ENCODE measurements around the gene GPR152.

GPR152 gene

GRCh38 chr11:67415501-67416304, 36.8 kb downstream of the GPR152 start, which contains the start of gene CARNS1:
CARNS1 (plus strand) TSS chr11:67415678; CDS start chr11:67416200, 522 bp downstream.
- no peaks in the 10 kb centered on the region for H3K9me3 ChIP-seq
- peaks cover 0 to 21% of the 10 kb centered on the region in 2 donors for H3K27me3 ChIP-seq
- H3K27ac ChIP-seq = peak within 1 kb of the TSS; percentile 93 to 95
- H3K36me3 ChIP-seq = no peaks in the 10 kb centered on the region
- TF ChIP-seq CTCF (IDR thresholded peaks at IDR 0.05) = no peak
- H3K4me1 ChIP-seq = peaks cover 5 to 60% (median 51%) of the 10 kb centered on the region in 4 donors
- peak within 1 kb of the TSS; percentile 46 to 57 for H3K4me3 ChIP-seq
- no peak for DNase-seq
- intact Hi-C loops (cut with DNase I; ENCODE audit: low total_unique reads) = no loop called here

GRCh38 chr11:67413266-67413849, 39.2 kb downstream of the GPR152 start:
- peaks cover 0 to 44% of the 10 kb centered on the region in 2 donors for H3K27me3 ChIP-seq
- H3K9me3 ChIP-seq = no peaks in the 10 kb centered on the region
- DNase-seq = no peak
- H3K4me3 ChIP-seq = no peak overlapping the region
- TF ChIP-seq CTCF (IDR thresholded peaks at IDR 0.05) = no peak
- no peak overlapping the region for H3K27ac ChIP-seq
- peaks cover 5 to 48% (median 31%) of the 10 kb centered on the region in 4 donors for H3K4me1 ChIP-seq
- intact Hi-C loops (cut with DNase I; ENCODE audit: low total_unique reads) = no loop called here
- H3K36me3 ChIP-seq = no peaks in the 10 kb centered on the region

GRCh38 chr11:67412495-67413179, 39.9 kb downstream of the GPR152 start:
- H3K4me1 ChIP-seq = peaks cover 5 to 40% (median 24%) of the 10 kb centered on the region in 4 donors
- no peak overlapping the region for H3K4me3 ChIP-seq
- no peak overlapping the region for H3K27ac ChIP-seq
- H3K27me3 ChIP-seq = peaks cover 0 to 51% of the 10 kb centered on the region in 2 donors
- no peak for TF ChIP-seq CTCF (IDR thresholded peaks at IDR 0.05)
- H3K36me3 ChIP-seq = no peaks in the 10 kb centered on the region
- intact Hi-C loops (cut with DNase I; ENCODE audit: low total_unique reads) = no loop called here
- no peak for DNase-seq
- no peaks in the 10 kb centered on the region for H3K9me3 ChIP-seq

- no peak for TF ChIP-seq CTCF (IDR thresholded peaks at IDR 0.05)
- intact Hi-C loops (cut with DNase I; ENCODE audit: low total_unique reads) = no loop called here
- no peak overlapping the region for H3K27ac ChIP-seq
- H3K36me3 ChIP-seq = no peaks in the 10 kb centered on the region
- no peaks in the 10 kb centered on the region for H3K9me3 ChIP-seq
- no peak overlapping the region for H3K4me3 ChIP-seq
- no peak for DNase-seq
- peaks cover 0 to 60% of the 10 kb centered on the region in 2 donors for H3K27me3 ChIP-seq
- peaks cover 0 to 32% (median 15%) of the 10 kb centered on the region in 4 donors for H3K4me1 ChIP-seq
These were observed 40.8 kb downstream of the GPR152 start for GRCh38 chr11:67411785-67412152.

GRCh38 chr11:67410984-67411784, 41.3 kb downstream of the GPR152 start:
- peaks cover 0 to 66% of the 10 kb centered on the region in 2 donors for H3K27me3 ChIP-seq
- intact Hi-C loops (cut with DNase I; ENCODE audit: low total_unique reads) = no loop called here
- no peak for DNase-seq
- H3K4me3 ChIP-seq = no peak overlapping the region
- no peak for TF ChIP-seq CTCF (IDR thresholded peaks at IDR 0.05)
- no peaks in the 10 kb centered on the region for H3K9me3 ChIP-seq
- H3K36me3 ChIP-seq = no peaks in the 10 kb centered on the region
- H3K27ac ChIP-seq = no peak overlapping the region
- H3K4me1 ChIP-seq = peaks cover 0 to 26% (median 9%) of the 10 kb centered on the region in 4 donors

Measured in tibial artery (tissue), 4 donors.